IPS DF 4.7 (cell line): ENCODE data around the gene DIP2A.
"Not testable (repeated sequence)": the region's sequence is repeated elsewhere in the genome, so short reads cannot be mapped to it uniquely, and the experiment has no call there.

Experiments used
- DNase-seq: peaks from one replicate; pipeline ENCODE4 v3.0.0-alpha.2; 2013; ENCODE audit warnings: low spot score; ENCODE audit errors: extremely low read depth

Gene DIP2A

DNA sequence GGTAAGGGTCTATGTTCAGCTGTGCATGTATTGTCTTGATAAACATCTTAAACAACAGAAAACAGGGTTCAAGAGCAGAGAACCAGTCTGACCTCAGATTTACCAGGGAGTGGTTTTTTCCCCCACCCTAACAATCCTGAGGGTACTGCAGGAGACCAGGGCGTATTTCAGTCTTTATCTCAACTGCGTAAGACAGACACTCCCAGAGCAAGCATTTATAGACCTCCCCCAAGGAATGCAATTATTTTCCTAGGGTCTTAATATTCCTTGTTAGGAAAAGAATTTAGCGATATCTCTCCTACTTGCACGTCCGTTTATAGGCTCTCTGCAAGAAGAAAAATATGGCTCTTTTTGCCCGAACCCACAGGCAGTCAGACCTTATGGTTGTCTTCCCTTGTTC, 9.8 kb upstream of the DIP2A start:
- DNase-seq = not testable (repeated sequence)

DNA sequence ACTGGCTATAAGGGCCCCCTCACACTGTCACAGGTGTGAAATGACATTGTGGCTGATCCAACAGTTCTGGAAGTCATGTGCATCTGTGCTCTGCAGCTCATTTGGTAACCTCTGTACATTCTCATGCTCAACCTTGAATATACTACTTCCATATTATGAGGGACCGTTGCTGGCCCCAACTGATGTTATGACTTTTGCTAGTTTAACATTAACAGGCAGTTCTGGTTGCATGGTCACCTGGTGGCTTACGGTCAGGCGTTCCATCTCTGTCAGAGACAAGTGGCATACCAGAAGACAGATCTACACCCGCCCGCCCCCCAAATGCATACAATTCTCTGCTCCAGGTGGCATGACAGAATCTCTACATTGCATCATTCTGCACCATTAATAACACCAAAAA, 6.0 kb upstream of the DIP2A start:
- no peak for DNase-seq

DNA sequence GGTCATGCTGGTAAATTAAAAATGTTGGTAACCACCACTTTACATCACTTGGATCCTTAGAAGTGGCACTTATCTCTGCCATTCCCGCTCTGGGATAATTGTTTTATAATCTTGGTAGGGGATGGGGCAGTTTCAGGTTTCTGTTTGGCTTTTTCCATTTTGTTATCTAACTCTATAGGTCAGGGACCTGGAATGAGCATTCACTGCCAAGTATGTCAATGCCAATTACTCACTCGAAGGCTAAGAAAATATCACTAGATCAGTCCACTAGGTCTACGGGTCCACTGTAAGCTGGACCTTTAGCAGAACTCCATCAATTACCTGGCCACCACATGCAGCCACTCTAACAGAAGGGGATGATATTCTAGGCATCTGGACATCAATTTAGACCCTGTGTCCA, 4.5 kb upstream of the DIP2A start:
- DNase-seq = no peak

DNA sequence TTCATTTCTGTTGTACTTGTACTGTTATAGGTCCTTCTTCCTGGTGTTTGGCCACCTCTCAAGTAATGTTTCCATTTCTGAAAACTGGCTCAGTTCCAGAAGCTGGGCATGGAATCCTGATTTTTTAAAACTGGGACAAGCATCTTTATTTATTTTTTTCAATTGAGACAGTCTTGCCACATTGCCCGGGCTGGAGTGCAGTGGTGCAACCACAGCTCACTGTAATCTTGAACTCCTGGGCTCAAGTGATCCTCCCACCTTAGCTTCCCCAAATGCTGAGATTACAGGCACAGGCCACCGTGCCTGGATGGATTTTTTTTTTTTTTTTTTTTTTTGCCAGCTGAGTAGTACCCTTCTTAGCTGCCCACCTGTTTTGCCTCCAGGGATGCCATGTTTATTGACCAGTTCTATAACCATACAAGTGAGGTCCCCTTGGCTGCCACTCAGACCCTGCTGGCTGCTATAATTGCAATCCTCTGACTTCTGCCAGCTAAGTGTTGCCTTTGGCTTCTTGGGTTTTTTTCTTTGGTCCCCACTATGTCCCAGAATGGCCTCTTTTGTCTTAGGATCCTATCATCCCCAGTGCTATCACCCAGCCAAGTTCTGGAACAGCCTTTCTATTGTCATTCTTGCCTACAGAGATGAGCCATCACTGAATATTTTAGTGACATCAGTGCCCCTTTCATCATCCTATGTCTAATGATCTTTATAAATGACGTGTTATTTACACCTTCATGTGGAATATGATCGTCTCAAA, 3.9 kb upstream of the DIP2A start:
- no peak for DNase-seq

DNA sequence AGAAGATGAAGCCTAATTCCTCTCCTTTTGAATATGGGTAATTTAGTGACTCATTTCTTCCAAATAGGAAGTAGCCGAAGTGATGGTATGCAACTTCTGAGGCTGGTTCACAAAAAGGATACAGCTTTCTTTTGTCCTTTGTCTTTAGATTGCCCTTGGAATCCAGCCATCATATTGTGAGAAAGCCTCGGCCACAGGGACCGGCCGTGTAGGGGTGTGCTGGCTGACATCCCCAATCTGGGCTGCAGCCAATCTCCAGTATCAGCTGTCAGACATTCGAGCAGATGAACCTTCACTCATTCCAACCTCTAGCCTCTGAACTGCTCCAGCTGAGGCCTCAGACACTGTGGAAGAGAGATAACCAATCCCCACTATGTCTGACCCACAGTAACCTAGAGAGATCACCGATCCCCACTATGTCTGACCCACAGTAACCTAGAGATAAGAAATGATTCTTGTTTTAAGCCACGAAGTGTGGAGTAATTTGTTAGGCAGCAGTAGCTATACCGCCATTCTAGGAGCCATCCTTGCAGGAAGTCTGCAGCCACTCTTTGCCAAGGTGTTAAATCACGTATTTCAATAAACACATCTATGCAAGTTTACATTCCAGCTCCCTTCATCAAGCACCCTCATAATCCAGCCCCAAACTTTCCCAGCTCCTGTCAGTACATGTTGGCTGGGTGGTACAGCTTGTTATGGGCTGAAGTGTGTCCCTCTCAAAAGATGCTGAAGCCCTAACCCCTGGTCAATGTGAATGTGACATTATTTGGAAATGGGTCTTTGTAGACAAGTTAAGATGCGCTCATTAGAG, 2.9 kb upstream of the DIP2A start:
- no peak for DNase-seq

DNA sequence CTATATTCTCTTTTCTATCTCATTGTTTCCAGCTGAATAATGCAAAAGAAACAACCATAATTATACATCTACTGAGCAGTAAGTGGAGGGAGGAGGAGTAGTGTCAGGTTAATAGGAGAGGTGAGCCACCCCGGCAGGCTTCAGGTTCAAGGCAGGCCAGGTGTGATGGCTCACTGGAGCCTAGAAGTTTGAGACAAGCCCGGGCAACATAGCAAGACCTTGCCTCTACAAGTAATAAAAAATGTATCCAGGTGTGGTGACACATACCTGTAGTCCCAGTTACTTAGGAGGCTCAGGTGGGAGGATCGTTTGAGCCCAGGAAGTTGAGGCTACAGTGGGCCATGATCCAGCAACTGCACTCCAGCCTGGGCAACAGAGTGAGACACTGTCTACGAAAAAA, 1.9 kb upstream of the DIP2A start:
- DNase-seq = no peak

DNA sequence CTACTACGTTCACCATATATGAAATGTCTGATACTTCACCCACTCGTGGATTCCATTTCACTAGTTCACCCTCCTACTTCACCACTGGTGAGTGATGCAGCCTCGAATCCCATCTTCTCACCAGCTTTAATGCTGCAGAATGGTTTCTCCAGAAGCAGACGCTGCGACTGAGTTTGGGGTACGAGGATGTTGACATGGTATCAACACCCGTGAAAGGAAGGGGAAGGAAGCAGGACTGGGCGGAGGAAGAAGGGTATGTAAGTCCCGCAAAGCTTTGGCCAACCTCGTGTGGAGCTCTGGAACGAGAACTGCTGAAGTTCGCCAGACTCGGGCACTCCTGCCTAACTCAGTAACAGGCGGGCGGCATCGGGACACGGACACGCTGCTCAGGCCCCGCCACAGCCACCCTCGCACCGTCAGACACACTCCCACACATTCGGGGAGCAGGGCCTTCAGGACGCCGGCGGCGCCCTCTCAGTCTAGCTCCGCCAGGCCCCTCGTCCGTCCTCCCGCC, 833 bp upstream of the DIP2A start:
- no peak for DNase-seq

DNA sequence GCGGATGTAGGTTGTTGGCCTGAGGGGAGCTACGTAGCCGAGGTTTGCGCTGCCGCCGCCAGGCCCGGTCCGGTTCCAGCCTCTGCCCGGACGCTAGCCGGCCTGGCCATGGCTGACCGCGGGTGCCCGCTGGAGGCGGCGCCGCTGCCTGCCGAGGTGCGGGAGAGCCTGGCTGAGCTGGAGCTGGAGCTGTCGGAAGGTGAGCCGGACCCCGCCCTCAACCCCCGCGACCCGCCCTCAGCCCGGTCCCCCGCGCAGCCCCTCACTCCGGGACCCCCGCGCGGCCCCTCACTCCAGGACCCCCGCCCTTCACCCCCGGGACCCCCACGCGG, 299 bp downstream of the DIP2A start:
- no peak for DNase-seq

DNA sequence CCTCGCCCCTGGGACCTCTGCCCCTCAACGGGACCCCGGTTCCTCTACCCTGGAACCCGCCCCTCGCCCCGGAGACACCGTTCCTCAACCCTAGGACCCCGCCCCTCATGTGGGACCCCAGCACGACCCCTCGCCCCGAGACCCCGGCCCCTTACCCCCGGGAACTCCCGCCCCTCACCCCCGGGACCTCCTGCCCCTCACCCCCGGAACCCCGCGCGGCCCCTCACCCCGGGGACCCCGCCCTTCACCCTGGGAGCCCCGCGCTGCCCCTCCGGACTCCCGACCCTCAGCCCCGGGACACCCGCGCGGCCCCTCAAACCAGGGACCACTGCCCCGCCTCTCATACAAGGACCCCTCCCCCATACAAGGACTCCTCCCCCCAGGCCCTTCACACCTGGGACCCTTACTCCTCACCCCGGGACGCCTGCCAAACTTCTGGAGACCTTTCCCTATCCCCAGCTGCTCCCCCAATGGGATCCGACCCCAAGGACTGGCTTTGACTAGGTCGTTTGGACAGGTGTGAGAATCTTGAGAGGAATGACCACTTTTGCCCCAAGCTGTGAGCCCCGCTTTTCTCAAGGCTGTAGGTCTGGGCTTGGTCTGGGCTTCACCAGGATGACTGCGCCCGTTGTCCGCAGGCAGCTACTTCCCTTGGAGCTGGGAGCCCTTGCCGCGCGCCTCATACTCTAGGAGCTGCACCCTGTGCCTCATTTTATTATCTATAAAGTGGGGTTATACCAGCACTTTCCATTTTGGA, 843 bp downstream of the DIP2A start:
- DNase-seq = no peak

DNA sequence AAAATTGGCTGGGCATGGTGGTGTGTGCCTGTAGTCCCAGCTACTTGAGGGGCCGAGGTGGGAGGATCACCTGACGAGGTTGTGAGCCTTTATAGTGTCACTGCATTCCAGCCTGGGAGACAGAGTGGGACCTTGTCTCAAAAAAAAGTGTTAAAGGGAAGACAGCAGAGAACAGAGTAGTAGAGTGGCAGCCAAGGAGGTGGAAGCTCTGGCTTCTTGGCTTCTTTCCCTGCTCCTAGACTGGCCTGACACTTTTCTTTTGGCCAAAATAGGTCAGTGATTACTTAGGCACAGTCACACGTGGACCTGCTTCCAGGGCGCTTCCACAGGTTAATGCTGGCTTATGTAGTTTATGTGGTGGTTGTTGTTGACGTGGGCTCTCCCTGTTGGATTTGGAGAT, 3.2 kb downstream of the DIP2A start:
- no peak for DNase-seq

DNA sequence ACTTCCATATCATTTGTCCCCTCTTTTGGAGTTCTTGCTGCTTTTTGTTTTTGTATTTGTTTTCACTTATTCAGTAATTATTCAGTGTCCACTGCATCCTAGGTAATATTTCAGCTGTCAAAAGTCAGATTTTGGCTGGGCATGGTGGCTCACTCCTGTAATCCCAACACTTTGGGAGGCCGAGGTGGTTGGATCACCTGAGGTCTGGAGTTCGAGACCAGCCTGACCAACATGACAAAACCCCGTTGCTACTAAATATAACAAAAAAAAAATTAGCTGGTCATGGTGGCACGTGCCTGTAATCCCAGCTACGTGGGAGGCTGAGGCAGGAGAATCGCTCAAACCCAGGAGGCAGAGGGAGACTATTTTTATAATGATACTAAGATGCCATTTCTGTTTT, 6.5 kb downstream of the DIP2A start:
- DNase-seq = not testable (repeated sequence)

DNA sequence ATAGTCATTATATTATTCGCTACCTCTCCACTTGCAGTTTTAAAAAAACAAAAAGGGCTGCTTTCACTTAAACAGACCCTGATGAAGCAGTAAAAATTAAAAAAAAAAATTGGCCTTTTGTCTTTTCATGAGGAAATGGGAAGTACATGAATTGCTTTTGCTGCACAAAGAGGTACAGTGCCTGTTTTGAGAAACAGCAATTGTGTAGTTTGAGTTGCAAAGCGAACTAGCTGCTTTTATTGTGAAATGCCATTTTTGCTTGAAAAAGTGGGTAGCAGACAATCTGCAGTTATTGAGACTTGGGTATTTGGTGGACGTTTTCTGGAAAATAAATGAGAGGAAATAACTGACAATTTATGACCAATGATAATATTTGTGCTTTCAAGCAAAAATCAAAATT, 7.0 kb downstream of the DIP2A start:
- DNase-seq = no peak

DNA sequence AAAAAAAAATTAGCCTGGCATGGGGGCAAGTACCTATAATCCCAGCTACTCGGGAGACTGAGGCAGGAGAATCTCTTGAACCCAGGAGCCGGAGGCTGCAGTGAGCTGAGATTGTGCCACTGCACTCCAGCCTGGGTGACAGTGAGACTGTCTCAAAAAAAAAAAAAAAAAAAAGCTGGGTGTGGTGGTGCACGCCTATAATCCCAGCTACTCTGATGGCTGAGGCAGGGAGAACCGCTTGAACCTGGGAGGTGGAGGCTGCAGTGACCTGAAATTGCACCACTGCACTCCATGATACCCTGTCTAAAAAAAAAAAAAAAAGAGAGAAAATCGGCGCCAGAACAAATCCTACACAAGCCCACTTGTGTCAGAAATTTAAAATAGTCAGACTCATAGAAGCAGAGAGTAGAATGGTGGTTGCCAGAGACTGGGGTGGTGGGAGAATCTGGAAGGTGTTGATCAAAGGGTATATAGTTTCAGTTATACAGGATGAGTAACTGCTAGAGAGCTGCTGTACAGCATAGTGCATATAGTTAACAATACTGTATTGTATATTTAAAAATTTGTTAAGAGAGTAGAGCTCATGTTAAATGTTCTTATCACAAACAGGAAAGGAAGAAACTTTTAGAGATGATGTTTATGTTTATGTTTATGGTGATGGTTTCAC, 9.6 kb downstream of the DIP2A start:
- DNase-seq = no peak

DNA sequence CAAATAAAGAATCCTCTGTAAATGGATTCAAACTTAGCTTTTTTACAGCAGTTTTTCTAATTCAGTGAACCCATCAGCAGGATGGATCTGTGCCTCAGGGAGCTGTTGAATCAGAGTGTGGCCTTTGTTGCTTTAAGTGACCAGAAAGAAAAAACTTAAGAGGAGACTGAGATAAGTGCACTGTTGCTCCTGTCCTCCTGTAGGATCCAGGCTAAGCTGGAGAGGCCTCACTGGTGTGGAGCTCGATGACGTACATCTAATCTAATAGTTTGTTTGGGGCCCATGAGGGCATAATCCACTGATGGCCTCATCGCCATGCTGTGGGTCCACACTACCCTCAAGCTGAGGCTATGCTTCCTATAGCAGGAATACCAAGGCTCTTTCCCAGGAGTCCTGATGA, 10.6 kb downstream of the DIP2A start:
- DNase-seq = no peak

DNA sequence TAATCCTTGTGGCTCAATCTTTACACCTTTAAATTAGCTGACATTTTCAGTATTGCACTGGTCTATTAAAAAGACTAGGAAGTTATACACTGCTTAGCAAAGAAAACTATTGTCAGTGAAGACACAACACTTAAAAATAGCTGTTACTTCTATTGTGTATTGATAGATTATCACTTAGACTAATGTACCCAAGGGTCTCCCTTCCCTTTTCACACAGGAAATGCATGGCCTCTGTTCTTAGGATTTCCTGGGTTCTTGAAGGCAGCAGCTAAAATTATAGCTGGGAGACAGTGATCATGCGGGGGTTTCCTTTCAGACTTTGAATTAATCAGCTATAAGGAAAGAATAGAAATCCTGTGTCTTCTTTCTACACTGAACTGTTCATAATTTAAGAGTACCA, 12.8 kb downstream of the DIP2A start:
- no peak for DNase-seq

DNA sequence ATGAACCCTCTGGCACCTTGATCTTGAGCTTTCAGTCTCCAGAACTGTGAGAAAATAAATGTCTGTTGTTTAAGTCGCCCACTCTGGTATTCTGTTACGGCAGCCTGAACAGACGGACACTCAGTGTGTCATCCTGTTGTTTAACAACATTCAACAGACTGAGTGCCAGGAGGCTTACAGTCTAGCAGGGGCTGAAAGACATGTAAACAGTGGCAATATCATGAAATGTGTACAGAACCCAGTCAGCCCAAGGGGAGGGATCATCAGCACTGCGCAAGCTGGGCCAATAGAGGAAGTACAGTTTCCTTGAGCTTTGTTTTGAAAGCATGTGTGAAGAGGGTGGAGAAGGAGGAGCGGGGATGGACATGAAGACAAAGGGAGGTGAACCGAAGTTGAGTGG, 13.6 kb downstream of the DIP2A start:
- no peak for DNase-seq

DNA sequence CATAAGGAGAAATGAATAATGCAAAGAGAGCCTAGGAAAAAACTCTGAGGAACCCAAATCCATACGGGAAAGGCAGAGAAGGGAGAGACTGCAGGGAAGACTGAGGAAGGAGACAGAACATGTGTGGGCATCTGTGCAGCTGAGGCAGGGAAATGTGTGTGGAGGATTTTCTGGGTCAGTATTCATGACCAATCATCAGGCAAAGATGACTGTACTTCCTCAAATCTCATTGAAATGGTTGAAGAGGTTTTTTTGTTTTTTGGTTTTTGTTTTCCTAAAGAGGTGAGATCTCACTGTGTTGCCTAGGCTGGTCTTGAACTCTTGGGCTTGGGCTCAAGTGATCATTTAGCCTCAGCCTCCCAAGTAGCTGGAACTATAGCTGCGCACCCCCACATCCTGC, 15.7 kb downstream of the DIP2A start:
- DNase-seq = no peak

DNA sequence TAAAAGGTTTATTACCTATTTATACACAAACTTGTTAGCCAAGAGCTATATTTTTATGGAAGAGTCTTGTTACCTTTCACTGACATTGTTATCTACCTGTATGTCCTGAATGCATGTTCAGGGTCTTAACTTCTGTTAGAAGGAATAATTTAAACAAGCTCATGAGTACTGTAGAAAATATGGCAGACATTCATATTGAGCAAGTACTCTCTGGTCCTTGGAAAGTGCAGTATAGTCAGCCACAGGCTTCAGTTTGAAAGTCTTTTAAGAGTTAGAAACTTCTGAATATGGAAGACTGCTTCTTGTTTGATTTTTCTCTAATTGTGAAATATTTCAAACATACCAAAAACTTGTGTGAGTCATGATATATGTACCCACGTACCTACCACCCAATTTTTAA, 16.6 kb downstream of the DIP2A start:
- no peak for DNase-seq

DNA sequence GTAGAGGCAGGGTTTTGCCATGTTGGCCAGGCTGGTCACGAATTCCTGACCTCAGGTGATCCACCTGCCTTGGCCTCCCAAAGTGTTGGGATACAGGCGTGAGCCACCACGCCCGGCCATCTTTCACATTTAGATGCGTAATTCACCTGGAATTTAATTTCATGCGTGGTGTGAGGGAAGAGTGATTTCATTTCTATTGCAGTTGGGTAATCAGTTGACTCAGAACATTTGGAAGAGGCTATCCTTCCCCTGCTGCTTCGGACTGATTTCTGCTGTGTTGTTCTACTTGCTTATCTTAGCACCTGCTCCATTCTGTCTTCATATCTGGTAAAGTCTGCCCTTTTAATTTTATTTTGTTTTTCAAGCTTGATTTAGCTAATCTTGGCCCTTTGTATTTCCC, 19.1 kb downstream of the DIP2A start:
- DNase-seq = no peak

DNA sequence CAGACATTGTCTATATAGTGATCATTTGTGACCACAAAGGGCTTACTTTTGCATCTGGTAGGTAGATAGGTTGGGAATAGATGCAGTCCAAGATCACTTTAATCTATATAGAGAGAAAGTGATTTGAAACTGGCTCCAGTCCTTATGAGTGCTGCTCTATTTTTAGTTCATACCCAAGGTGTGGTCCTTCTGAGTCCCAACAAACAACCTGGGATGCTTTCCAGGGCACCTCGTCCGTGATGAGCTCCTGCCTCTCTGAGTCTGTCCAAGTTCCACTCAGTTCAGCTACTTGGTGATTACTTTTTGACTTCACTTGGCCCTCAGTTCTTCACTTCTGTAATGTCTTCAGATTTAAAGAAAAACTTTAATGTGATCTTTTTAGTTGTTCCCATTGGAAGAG, 20.2 kb downstream of the DIP2A start:
- no peak for DNase-seq

DNA sequence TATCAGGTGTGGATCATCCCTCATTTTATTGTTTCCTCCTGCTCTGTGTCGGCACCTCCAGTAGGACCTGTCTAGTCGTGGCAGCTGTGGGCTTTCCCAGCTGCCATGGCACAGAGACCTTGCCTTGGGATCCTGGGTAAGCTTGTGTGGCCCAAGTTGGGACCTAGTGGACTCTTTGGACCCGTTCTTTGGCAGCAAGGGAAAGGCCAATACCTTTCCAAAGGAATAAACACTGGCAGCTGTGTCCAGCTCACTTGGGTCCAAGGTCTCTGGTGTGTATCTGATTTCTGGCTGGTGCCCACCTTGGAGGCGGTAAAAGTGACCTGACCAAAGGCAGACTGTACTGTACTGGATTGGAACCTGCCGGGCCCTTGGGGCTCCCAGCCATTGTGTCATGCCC, 21.8 kb downstream of the DIP2A start:
- DNase-seq = no peak
